Mucosa of stomach (tissue), 1 donor: ENCODE results near the gene TTC3.

Source experiments
- H3K27me3 ChIP-seq: one replicate; pipeline ENCODE4 v1.7.0; 2013; ENCODE audit warnings: mild to moderate bottlenecking, low read length; ENCODE audit not compliant: control insufficient read depth, insufficient read depth
- H3K36me3 ChIP-seq: one replicate; pipeline ENCODE4 v1.7.0; 2013; ENCODE audit warnings: low read length; ENCODE audit not compliant: control insufficient read depth, insufficient read depth
- H3K4me1 ChIP-seq: one replicate; pipeline ENCODE4 v1.7.0; 2013; ENCODE audit warnings: mild to moderate bottlenecking, low read length; ENCODE audit not compliant: control insufficient read depth, insufficient read depth
- H3K4me3 ChIP-seq: one replicate; pipeline ENCODE4 v1.7.0; 2013; ENCODE audit warnings: low read length
- H3K9ac ChIP-seq: one replicate; pipeline ENCODE4 v1.7.0; 2013; ENCODE audit warnings: mild to moderate bottlenecking, low read length, moderate library complexity
- H3K9me3 ChIP-seq: one replicate; pipeline ENCODE4 v1.7.0; 2013; ENCODE audit warnings: mild to moderate bottlenecking, low read length, moderate library complexity; ENCODE audit not compliant: control insufficient read depth
- donor health status: Pancreatic carcinoma.

The TTC3 gene

DNA sequence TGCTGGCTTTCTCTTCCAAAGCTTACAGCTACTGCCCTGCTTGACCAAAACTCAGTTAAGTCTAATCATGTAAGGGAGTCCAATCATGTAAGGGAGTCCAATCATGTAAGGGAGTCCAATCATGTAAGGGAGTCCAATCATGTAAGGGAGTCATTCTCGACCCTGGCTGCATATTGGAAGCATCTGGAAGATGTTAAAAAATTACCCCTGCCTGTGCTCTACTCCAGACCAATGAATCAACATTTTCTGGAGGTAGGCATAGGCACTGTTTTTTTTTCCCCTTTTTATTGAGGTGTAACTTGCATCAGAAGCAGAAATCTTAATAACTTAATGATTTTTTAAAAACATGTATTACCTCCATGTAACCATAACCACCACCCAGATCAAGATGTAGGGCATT is 9.6 kb upstream of the TTC3 start:
- H3K9ac ChIP-seq: no peak overlapping the region
- H3K36me3 ChIP-seq: no peaks in the 10 kb centered on the region
- peaks cover 8% of the 10 kb centered on the region for H3K4me1 ChIP-seq
- H3K27me3 ChIP-seq: no peaks in the 10 kb centered on the region
- H3K9me3 ChIP-seq: no peaks in the 10 kb centered on the region
- no peak overlapping the region for H3K4me3 ChIP-seq

DNA sequence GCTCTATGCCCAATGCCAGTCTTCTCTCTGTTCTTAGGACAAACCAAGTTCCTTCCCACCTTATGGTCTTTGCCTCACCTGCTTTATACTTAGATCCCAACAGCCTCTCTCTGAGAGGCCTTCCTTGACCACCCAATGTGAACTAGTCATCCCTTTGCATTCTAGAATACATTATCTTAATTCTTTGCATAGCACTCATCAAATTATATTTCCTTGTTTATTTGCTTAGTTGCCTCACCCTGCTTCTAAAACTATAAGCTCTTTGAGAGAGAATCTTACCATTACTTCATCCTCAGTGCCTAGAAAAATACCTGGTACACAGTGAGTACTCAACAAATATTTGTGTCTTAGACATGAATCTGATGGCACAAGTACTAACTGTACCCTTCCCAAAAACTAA is 8.2 kb upstream of the TTC3 start:
- Histone ChIP-seq H3K9me3 (no peaks in the 10 kb centered on the region), H3K36me3 (no peaks in the 10 kb centered on the region), H3K9ac (no peak overlapping the region), H3K4me3 (no peak overlapping the region), H3K4me1 (peaks cover 8% of the 10 kb centered on the region), H3K27me3 (no peaks in the 10 kb centered on the region)

GRCh38 chr21:37065561-37066177 is 7.4 kb upstream of the TTC3 start:
- no peaks in the 10 kb centered on the region for H3K9me3 ChIP-seq
- no peak overlapping the region for H3K4me3 ChIP-seq
- no peaks in the 10 kb centered on the region for H3K27me3 ChIP-seq
- H3K4me1 ChIP-seq: peaks cover under 1% of the 10 kb centered on the region
- H3K36me3 ChIP-seq: no peaks in the 10 kb centered on the region
- no peak overlapping the region for H3K9ac ChIP-seq

DNA sequence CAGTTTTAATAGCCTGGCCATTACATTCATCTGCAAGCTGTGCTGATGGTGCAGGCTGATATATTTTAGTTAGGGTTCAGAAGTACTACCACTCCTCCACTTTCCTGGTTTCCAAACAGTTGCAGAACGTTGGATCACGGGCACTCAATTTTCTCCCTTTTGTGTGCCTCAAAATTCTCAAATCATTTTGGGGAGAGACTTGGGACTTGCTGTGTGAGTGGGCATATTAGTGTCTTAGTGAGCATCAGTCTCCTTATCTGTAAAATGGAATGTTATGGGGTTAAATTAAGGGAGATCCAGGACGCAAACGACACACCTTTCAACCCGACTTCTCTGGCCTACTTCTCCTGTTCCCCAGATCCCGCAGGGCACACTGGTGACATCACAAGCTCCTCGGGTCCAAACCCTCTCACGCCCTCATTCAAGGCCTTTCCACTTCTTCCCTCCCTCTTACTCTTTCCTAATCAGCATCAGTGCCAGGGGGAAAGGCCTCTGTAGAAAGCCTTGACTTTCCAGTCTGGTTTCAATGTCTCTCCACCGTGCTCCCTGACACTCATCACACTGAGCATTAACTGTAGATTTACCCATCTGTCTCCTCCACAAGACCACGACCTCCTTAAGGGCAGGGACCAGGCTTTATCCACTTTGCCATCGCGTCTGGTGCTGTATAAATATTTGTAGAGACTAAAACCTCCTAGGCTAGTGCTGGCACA is 1.3 kb upstream of the TTC3 start:
- H3K36me3 ChIP-seq: no peaks in the 10 kb centered on the region
- H3K4me1 ChIP-seq: peaks cover 18% of the 10 kb centered on the region

DNA sequence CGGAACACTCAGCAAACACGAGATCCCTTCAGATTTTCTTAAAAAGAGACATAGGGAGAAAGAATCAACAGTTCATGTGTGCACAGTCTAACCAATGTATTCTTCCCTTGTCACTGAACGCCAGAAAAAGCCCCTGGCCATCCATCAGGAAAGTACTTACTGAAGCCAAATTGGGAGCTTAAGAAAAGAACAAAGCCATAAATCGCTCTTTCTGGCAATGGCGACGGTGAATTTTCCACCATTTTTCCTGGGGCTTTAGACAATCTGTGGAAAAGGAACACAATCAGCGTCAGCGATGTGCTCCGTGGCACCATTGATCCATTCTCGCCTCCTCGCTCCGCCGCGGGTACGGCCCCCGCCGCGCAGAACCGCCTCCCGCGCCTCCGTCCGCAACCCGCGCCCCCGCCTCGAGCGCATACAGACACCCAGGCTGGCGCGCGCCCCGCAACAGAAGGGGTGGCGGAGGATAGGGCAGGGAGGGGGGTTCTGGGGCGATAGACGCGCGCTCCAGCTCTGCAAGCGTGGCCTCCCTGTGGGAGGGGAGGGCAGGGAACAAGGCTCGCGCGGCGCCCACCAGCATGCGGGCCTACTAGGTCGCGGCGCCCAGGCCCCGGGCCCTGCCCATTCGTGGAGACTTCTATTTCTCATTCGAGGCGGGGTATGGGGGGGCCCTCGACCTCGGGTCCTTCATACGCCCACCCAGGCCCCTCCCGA is 623 bp upstream of the TTC3 start:
- H3K9me3 ChIP-seq: no peaks in the 10 kb centered on the region
- no peaks in the 10 kb centered on the region for H3K27me3 ChIP-seq

More for the DNA sequence above, 1.3 kb upstream of the TTC3 start:
- peak overlapping the region; percentile 81 for H3K9ac ChIP-seq
- H3K4me3 ChIP-seq: peak overlapping the region; percentile 32
- H3K27me3 ChIP-seq: no peaks in the 10 kb centered on the region
- H3K9me3 ChIP-seq: no peaks in the 10 kb centered on the region

GRCh38 chr21:37073417-37074196 is 553 bp downstream of the TTC3 start:
- Histone ChIP-seq H3K27me3 (no peaks in the 10 kb centered on the region), H3K9me3 (no peaks in the 10 kb centered on the region), H3K9ac (peak overlapping the region; percentile 81), H3K4me3 (peak overlapping the region; percentile 72), H3K36me3 (no peaks in the 10 kb centered on the region), H3K4me1 (peaks cover 18% of the 10 kb centered on the region)

More for the DNA sequence above, 623 bp upstream of the TTC3 start:
- Histone ChIP-seq H3K4me1 (peaks cover 18% of the 10 kb centered on the region), H3K36me3 (no peaks in the 10 kb centered on the region), H3K4me3 (peak overlapping the region; percentile 32), H3K9ac (peak overlapping the region; percentile 81)

- peak overlapping the region; percentile 81 for H3K9ac ChIP-seq
- no peaks in the 10 kb centered on the region for H3K27me3 ChIP-seq
- H3K4me1 ChIP-seq: peaks cover 18% of the 10 kb centered on the region
- H3K4me3 ChIP-seq: peak overlapping the region; percentile 72
- H3K36me3 ChIP-seq: no peaks in the 10 kb centered on the region
- no peaks in the 10 kb centered on the region for H3K9me3 ChIP-seq
These were observed 1.1 kb downstream of the TTC3 start for GRCh38 chr21:37074197-37074510.

DNA sequence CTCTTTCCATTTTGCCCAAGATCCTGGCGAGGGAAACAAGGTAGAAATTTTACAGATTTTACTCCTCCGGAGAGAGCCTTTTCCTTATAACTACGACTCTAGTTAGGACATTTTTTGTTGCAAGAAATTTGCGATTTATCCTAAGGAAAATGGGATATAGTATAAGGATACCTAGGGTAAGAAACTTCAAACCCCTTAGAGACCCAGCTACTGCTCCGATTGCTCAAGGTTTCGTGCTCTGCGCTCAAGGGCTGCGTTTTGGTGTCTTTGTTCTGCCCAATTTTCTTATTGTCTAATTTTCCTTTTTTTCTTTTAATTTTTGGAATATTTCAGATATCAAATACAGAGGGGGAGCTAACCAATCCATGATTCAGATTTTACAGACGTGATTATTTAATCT is 1.5 kb downstream of the TTC3 start:
- Histone ChIP-seq H3K4me3 (peak overlapping the region; percentile 72), H3K9ac (peak overlapping the region; percentile 81)

GRCh38 chr21:37075214-37075770 is 2.2 kb downstream of the TTC3 start:
- Histone ChIP-seq H3K4me3 (no peak overlapping the region), H3K9ac (no peak overlapping the region)

More for the DNA sequence above, 1.5 kb downstream of the TTC3 start:
- peaks cover 18% of the 10 kb centered on the region for H3K4me1 ChIP-seq
- H3K9me3 ChIP-seq: no peaks in the 10 kb centered on the region
- no peaks in the 10 kb centered on the region for H3K36me3 ChIP-seq
- no peaks in the 10 kb centered on the region for H3K27me3 ChIP-seq

DNA sequence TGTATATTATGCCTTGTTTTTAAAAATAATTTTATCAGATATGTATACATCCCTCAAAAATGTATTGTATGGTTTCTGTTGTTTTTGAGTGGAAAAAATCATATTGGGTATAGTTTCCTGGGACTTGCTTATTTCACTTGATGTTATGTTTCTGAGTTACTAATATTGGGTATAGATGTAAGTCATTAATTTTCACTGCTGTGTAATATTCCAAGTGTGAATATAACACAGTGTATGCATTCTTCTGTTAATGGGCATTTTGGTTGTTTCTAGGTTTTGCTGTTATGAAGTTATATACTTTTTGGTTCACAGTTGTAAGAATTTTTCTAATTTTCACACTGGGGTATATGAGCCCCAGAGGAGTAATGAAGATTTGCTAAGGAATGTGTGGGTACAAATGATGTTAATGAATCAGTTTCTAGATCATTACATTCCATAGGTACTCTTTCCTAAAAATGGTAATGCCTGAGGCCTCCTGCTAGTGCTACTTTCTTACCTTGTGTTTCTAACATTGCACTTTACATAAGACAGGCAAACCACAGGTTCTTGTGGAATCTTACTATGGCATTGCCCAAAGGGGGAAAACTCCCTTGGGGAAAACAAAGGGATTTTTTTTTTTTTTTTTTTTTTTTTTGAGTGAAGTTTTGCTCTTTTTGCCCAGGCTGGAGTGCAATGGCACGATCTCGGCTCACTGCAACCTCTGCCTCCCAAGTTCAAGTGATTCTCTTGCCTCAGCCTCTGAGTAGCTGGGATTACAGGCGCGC is 3.2 kb downstream of the TTC3 start:
- H3K9ac ChIP-seq: no peak overlapping the region
- H3K4me3 ChIP-seq: no peak overlapping the region
- H3K9me3 ChIP-seq: no peaks in the 10 kb centered on the region
- H3K27me3 ChIP-seq: no peaks in the 10 kb centered on the region
- H3K4me1 ChIP-seq: peaks cover 15% of the 10 kb centered on the region
- no peaks in the 10 kb centered on the region for H3K36me3 ChIP-seq

More at GRCh38 chr21:37075214-37075770, 2.2 kb downstream of the TTC3 start:
- H3K4me1 ChIP-seq: peaks cover 18% of the 10 kb centered on the region
- H3K27me3 ChIP-seq: no peaks in the 10 kb centered on the region
- H3K36me3 ChIP-seq: no peaks in the 10 kb centered on the region
- H3K9me3 ChIP-seq: no peaks in the 10 kb centered on the region

- H3K4me1 ChIP-seq: peaks cover 7% of the 10 kb centered on the region
- no peak overlapping the region for H3K9ac ChIP-seq
- no peak overlapping the region for H3K4me3 ChIP-seq
- H3K9me3 ChIP-seq: no peaks in the 10 kb centered on the region
- H3K27me3 ChIP-seq: no peaks in the 10 kb centered on the region
- no peaks in the 10 kb centered on the region for H3K36me3 ChIP-seq
These were observed 4.3 kb downstream of the TTC3 start for GRCh38 chr21:37077403-37077802.
